GM21526 (cell line): Measurements from ENCODE around the gene MOSPD2.

Experiments used
- ATAC-seq: cut with Tn5 transposase; IDR thresholded peaks from one replicate; pipeline ENCODE4 v1.9.1; 2021; ENCODE audit warnings: moderate library complexity; ENCODE audit not compliant: unreplicated experiment, low FRiP score

Gene MOSPD2

DNA sequence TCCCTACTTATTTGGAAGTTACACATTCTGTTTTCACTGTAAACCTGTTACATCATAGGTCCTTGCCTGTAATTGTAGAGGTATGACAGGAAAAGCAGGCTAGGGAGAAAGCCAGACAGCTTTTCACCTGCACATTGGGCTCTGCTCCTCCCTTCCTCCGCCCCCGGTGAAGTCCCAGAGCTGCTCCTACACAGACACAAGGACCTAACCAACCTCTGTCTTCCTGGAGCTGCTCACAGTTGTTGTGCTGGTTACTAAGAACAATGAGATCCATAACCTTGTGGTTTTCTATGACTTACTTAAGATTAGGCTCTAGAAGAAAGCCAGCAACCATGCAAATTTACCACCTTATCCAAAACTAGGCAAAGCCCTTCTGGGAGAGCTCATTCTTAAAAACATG is 40.0 kb downstream of the MOSPD2 start:
- ATAC-seq, result no peak

DNA sequence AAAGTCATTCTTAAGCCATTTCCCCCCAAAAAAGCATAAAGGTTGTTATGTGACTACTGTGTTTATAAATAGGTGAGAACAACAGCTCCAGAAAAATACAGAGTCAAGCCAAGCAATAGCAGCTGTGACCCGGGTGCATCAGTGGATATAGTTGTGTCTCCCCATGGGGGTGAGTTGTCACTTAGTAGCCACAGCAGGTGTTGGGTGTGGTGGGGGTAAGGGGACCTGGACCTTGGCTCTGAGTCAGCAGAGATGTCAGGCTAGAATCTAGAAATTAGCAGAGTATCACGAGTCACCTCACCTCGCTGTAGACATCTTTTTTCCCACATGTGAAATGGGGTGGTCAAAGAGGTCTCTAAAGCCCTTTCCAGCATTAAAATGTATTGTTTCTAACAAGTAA is 42.4 kb downstream of the MOSPD2 start:
- no peak for ATAC-seq

DNA sequence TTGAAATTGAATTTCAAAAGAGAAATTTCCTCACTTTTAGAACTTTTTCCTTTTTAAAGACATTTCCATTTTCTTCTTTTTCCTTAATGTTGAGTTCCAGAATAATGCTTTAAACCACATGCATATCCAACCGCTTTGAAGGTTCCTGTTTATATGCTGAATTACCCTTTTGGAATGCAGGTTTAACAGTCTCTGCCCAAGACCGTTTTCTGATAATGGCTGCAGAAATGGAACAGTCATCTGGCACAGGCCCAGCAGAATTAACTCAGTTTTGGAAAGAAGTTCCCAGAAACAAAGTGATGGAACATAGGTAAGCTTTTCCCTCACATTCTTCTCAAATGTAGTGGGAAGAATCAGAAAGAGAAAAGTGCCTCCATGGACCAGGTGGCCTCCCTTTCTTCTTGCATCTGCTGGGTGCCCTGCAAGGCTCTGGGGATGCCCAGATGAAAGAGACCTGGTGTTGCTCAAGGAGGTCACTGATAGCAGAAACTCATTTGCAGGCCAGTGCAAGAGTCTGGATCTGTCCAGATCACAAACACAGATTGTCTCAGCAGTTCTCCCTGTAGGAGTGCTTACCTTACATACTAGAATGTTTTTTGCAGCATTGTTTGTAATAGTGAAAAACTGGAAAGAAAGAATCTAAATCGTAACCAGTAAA is 42.9 kb downstream of the MOSPD2 start:
- ATAC-seq, result no peak

DNA sequence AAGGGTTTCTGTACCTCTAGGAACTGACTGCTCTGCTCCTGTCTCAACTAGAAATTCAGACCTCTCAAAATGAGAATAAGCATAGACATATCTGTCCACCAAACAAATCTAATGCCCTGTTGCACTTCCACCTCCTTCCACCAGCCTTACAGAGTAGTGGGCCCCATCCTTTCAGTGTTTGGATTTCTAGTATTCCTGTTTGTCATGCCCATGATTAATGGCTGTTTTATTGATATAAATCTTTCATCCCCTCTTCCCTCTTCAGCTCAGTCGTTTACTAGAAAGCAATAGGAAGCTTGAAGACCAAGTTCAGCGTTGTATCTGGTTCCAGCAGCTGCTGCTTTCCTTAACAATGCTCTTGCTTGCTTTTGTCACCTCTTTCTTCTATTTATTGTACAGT is 46.2 kb downstream of the MOSPD2 start:
- no peak for ATAC-seq

DNA sequence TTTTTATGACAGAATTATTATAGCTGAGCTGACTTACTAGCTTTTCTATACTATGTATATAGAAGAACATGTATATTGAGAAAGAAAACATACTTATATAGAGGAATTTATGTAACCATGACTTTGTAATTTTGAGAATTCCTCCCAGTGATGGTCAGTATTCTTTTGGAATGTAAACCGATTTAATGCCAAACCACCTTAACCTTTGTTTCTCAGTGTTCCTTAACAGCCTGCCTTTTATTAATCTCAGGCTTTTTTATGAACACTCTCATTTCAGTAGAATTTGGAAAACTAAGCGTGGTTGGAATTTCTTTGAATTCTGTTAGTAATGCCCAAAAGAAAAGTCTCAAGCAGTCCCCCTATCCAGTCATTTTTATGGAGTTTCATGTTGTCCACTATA is 47.0 kb downstream of the MOSPD2 start:
- ATAC-seq, result no peak

DNA sequence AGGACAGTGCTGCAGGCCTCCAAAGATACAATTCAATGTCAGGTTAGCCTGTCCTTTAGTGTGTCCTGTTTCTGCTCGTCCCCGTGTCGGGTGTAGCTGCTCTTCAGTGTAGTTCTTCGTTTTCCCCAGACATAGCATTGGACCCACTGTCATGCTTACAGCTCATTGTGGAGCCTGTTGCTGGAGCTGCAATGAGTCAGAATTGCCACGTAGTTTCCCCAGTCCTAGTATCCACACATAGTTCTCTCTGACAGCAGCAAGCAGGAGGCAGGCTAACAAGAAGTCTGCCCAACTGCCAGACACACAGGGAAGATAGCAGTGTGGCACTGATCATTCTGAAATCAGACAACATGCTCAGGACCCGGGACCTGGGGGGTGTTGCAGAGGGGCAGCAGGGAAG is 49.2 kb downstream of the MOSPD2 start:
- no peak for ATAC-seq

DNA sequence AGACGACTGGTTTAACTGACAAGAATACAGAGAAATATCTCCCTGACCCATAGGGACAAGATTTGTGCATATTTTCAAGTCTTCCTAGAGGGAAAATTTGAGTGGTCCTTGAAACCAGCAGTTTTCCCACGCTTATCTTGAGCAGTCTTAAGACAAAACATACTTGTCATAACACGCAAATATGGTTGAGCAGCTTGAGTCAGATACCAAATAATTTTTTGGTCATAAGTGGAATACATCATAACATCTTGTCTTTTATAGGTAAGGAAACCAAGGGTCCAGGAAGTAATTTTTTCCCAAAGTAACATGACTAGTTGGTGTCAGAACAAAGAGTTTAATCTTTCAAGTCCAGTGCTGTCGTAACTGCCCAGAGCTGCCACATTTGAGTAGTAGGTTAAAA is 50.5 kb downstream of the MOSPD2 start:
- no peak for ATAC-seq

DNA sequence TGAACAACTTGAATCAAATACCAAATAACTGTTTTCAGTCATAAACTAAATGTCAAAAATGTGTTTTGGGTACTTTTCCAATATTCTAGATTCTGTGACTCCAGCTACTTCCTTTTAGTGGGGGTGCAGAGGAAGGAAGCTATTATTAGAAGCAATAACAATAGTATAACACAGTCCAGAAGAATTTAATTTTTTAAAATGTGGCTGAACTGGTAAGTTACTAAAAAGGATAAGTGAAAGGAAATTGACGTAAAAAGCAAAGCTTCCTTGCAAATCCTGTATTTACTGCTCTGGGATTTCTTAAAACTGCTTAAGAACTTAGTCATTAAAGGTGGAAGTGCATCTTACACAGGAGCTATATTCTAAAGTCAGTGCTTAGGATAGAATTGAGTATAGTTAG is 53.2 kb downstream of the MOSPD2 start:
- ATAC-seq, result no peak

DNA sequence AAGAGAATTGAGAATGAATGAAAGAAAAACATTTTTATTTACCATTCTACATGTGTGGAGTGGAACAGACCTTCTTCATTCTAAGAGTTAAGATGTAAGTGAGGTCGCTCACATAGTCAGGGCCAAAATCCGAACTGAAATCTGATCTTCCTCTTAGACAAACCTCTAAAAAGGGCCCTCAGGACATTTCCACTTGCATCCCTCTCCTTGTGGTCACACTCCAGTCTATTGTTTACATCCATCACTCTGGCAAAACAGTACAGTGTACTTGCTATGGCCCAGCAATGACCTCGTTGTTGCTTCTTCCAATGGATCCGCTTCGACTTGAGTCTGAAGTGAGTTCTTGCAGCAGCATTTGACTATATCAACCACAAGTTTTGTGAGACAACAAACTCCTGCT is 54.2 kb downstream of the MOSPD2 start:
- no peak for ATAC-seq

DNA sequence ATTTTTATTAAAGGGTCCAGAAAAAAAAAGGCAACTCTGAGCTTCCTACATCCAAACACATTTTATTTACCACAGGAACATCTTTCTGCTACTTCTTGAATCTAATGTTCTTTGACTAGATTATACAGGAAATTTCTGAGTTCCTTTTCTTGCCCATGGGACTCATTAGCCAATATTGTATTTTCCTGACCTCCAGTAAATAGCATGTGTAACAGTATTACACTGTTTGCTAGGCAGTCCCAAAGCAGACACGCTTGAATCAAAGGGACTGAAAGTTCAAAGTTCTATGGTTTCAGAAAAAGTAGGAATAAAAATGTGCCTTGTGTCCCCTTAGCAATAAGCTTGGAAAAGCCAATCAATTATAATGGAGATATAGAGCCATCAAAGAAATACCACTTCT is 57.4 kb downstream of the MOSPD2 start:
- no peak for ATAC-seq

DNA sequence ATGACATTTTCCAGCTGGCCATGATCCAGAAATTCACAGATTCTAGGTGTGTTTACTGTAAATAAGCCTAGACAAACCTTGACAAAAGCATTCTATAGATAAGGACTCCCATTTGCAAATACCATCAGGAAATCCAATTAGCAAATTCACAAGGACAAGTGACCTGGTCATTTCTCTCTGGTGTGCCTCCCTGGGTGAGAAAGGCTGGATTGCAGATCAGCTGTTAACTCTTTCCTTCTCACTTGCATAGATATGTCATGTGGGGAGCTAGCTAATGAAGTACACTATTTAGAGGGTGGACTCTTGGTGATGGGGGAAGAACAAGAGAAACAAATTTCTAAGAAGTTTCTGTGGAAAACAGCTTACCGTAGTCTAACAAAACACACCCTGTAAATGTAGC is 58.9 kb downstream of the MOSPD2 start:
- no peak for ATAC-seq

DNA sequence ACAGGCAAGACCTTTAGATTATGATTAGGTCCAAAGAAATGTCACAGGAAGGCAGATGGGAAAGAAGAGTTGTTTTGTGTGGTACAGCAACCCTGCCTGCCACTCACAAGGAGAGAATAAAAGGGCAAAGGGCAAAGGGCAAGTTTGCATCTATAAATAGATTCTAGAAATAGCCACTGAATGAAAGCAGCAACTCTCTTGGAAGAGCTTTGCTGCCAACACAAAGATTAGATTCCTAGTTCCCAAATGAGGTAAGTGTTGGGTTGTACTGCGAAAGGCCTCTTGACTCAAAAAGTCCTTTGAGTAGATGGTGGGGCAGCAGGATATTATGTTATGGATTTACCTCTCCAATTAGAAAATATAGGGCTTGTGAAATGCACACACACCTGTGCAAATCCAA is 61.2 kb downstream of the MOSPD2 start:
- ATAC-seq, result no peak

DNA sequence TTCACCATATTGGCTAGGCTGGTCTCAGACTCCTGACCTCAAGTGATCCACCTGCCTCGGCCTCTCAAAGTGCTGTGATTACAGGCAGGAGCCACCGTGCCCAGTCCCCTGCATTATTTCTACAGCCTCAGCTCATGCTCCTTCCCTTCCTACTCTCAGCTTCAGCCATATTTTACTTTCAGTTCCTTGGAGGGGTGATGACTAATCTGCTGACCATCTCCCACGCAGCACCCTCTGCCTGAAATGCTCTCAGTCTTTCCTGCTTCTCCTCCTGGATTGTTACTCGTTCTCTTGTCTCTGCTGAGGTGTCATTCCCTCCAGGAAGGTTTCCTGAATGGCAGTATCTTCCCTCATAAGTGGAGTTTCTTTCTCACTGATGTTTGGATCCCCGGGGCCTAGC is 63.3 kb downstream of the MOSPD2 start:
- no peak for ATAC-seq

DNA sequence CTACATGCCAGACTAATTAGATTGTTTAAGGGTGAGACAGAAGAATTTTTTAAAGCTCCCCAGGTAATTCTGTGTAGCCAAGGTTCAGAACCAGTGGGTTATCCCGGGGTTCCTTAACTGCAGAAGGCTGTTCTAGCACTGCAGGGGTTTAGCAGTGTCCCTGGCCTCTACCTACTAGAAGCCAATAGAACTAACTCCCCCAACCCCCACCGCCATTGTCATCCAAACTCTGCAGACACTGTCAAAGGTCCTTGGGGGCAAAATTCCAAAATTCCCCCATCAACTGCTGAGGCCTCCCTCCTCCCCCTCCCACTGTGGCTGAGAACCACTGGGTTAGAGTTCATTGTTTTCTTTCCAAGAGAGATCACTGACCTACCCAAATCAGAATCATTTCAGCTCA is 66.4 kb downstream of the MOSPD2 start:
- ATAC-seq, result no peak

DNA sequence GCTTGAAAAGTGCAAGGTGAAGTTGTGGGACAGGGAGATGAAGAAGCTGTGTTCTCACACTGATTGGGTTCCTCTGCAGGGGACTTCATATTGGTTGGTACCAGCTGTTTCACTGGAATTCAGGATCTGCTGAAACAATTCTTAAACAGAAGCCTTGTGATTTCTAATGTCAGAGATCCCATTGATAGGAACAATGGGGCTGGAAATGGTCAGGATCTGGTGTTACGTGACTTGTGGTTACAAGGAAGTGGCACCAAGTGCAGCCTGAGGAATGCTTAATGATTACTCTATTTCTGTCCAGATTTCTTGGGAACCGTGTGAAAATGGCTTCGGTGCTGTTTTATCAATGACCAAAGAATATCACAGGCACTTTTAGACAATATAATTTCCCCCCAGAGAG is 68.1 kb downstream of the MOSPD2 start:
- no peak for ATAC-seq

DNA sequence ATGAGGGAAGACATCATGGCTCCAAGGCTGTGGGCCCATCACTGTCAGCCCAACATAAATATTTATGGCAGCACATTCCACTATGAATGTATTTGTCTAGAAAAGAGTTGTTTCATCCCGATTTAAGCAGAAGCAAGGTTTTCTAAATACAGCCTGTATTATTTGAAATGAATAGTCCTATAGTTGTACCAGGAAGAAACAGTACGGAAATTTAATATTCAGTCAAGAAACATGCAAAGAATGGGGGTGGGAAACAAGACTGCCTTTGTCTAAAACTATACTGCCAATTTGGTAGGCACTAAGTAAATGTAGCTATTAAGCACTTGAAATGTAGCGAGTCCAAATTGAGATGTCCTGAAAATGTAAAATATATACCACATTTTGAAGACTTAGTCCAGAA is 69.1 kb downstream of the MOSPD2 start:
- ATAC-seq, result no peak

DNA sequence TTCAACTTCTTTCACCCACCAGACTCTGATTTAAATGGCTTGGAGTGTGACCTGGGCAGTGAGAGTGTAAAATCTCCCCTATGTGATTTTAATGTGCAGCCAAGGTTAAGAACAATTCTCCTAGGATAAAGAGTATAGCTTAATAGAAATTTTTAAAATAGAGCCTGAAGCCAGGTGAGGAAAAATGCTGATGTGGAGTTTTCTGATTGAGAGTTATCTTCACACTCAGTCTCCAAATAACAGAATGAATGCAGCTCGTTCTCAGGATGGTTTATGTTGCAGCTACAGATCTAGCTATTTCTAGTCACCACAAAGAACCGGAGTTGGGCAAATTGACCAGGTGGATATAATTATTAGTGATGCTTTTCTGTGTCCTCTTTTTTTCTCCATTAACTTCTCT is 70.7 kb downstream of the MOSPD2 start:
- no peak for ATAC-seq

DNA sequence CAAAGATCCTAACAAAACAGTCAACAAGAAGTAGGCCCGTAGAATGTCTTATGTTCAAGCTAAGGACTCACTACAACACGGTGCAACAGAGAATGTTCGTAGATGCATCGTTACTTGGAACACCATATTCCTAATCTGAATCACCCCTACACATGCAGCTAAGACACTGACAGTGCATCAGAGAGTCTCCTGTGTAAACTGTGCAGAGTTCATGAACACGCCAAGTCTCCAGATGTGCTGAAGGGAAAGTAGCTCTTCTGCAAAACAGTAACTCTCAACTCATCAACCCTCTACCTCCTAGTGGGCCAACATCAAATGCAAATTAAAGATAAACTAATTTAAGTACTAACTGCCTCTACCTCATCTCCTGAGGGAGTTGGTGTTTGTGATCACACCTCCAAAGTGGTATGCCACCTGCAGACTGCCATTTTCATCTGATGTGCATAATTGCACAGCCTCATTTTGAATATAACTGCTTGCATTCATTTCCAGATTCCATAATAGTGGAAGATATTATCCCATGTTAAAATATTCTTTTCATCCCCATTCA is 73.5 kb downstream of the MOSPD2 start:
- ATAC-seq, result no peak

DNA sequence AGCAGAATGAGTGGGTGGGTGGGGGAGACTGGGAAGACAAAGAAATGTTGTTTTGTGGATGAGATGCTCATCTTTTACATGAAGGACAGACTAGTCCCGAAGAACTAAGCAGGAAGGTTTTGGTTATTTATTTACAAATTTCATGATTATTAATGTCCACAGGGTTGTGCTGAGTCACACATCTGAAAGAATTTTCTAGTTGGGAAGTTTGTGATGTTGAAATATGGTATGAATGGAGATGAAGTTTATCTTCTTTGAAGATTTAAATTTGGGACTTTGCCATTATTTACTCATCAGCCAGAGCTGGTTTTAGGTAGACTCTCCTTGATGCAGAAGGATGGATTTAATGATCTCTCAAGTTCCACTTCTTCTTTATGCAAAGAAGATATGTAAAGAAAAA is 75.5 kb downstream of the MOSPD2 start:
- ATAC-seq, result no peak

DNA sequence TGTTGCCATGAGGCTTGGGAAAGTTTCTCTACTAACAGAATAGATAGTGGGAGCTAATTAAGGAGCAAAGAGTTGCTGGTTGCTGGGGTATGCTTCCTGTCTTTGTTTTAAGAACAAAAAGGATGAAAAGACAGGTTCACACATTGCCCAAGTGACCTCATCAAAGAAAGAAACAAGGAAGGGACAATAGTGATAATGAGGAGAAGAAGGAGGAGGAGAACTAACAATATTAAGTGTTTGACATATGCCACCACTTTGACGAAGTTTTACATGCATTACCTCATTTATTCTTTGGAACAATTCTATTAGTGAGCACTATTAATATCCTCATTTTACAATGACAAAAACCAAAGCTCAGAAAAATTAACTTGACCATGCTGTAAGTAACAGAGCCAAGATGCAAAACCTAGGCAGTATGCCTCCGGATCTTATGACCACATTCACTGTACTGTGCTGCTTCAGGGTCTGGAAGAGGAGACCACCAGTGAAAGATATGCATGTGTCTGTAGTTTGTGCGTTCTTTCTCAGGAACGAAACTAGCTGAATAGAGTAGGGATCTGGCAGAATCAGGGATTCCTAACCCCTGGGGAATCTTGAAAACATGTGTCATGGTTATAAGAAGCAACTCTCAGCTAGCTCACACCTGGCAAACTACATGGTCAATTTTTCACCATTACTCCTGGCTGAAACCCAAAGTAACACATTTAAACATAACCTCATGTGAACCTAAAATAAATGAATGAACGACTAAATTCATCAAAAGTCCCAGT is 83.8 kb downstream of the MOSPD2 start:
- no peak for ATAC-seq

DNA sequence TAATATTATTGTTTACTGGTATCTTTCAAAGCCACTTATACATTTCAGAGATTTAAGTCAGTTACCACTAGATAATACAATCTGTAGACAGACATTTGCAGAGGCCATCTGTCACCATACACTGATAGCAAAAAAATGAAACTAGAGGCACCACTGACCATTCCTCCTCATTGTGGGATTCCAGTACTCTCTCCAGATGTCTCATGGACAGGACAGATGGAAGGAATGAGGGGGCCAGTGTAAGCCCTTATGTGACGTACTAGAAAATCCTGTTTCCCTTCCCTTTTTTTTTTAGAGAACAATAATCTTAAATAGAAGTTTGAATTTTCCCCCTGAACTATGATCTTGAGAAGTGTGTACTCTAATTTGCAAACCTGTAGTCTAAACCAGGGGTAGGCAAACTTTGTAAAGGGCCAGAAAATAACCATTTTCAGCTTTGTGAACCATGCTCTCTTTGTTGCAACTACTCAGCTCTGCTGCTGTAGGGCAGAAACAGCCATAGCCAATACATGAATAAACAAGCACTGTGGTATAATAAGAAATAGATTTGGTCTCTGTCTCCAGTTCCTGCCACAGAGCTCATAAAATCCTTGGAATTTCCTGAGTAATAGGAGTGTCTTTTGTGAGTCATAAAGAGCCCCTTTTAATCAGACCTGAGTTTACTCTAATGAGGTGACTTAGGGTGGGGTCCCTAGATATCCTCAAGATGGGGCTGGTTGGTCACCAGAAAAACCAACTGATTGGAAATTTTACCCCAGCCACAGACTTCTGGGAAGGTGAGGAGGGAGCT is 90.4 kb downstream of the MOSPD2 start:
- ATAC-seq, result no peak
